HepG2 (cell line): Measurements from ENCODE around the gene ZFP69. TPM values are rescaled to one million over a fixed set of nuclear protein-coding genes. Genes with fewer than 3 reads are reported as not detected.

Experiments
- ATAC-seq: fragments of 200-7000 bp; cut with Tn5 transposase; 3 replicates; pipeline ENCODE4 v1.9.1; 2020; ENCODE audit warnings: mild to moderate bottlenecking, moderate library complexity
- BruUV-seq: library from RNA; stranded (reverse); fragments of 400-500 nt; replicated peaks from 2 replicates; lab custom pipeline; 2021; lab: Mats Ljungman, UMichigan
- CTCF ChIA-PET: fragments of 300-600 bp; formaldehyde crosslinking; extraction: SDS; loops from one replicate; lab custom pipeline; 2021; ENCODE audit warnings: low total read pairs, inconsistent platforms, low intra/inter-chr PET ratio; lab: Yijun Ruan, JAX
- POLR2A ChIA-PET: fragments of 350-600 bp; sonication (Branson Sonifier 250); formaldehyde crosslinking; loops from one replicate; lab custom pipeline; 2020; ENCODE audit warnings: antibody characterized with exemption, inconsistent platforms; lab: Yijun Ruan, JAX
- DNase-seq: peaks from one replicate; pipeline ENCODE4 v3.0.0-alpha.2; 2015; ENCODE audit warnings: low spot score
- FAIRE-seq: peaks from 3 replicates; lab custom pipeline; 2011; peaks lifted over from hg19 to GRCh38; lab: Jason Lieb, UNC
- H2AFZ ChIP-seq: one replicate; pipeline ENCODE4 v1.6.1; 2011; ENCODE audit warnings: low read length, inconsistent platforms
- H3K27ac ChIP-seq: fragments of 300-600 bp; 3 replicates; pipeline ENCODE4 v1.8.0; 2011; ENCODE audit warnings: mixed run types, mild to moderate bottlenecking, mixed read lengths, low read length, inconsistent platforms; ENCODE audit not compliant: insufficient read depth; ENCODE audit errors: extremely low read length
- H3K27me3 ChIP-seq, 2 experiments: fragments of 200-600 bp in 1 of 2; 2 replicates in 1 of 2; 3 replicates in 1 of 2; pipeline versions ENCODE4 v1.6.0 to v1.8.0; 2011; ENCODE audit warnings: low read length in 2 of 2, mild to moderate bottlenecking in 2 of 2, moderate library complexity in 2 of 2, inconsistent platforms in 1 of 2; ENCODE audit not compliant: insufficient read depth in 2 of 2, control insufficient read depth in 1 of 2
- H3K36me3 ChIP-seq, 2 experiments: fragments of 200-600 bp in 1 of 2; replicated peaks in 1 of 2; 2 replicates in 1 of 2; 3 replicates in 1 of 2; pipeline versions ENCODE4 v1.5.1 to v1.8.0; 2011; ENCODE audit warnings: low read length in 2 of 2, inconsistent platforms in 1 of 2; ENCODE audit not compliant: insufficient read depth in 2 of 2, control insufficient read depth in 1 of 2
- H3K4me1 ChIP-seq: 2 replicates; pipeline ENCODE4 v1.5.1; 2012; ENCODE audit warnings: low read length, inconsistent platforms; ENCODE audit not compliant: insufficient read depth
- H3K4me2 ChIP-seq: 2 replicates; pipeline ENCODE4 v1.6.0; 2011; ENCODE audit warnings: low read depth, low read length, inconsistent platforms
- H3K4me3 ChIP-seq, 3 experiments: fragments of 200-600 bp in 1 of 3; sonication (generic), shearing (Covaris generic) in 1 of 3; replicated peaks in 1 of 3; 2 replicates each; pipeline ENCODE4 v1.5.1; 2011 to 2016; ENCODE audit warnings: low read length in 3 of 3, inconsistent platforms in 2 of 3, low read depth in 2 of 3, mild to moderate bottlenecking in 2 of 3, control low read depth in 1 of 3, mixed read lengths in 1 of 3; ENCODE audit not compliant: insufficient read depth in 1 of 3
- H3K79me2 ChIP-seq: one replicate; pipeline ENCODE4 v1.6.1; 2011; ENCODE audit warnings: low read length, inconsistent platforms; ENCODE audit not compliant: insufficient read depth
- H3K9ac ChIP-seq: 2 replicates; pipeline ENCODE4 v1.6.0; 2011; ENCODE audit warnings: mild to moderate bottlenecking, low read depth, low read length, inconsistent platforms; ENCODE audit not compliant: insufficient read depth
- H3K9me3 ChIP-seq: 2 replicates; pipeline ENCODE4 v1.5.1; 2012; ENCODE audit warnings: mild to moderate bottlenecking, low read length
- H4K20me1 ChIP-seq: 2 replicates; pipeline ENCODE4 v1.6.0; 2011; ENCODE audit warnings: inconsistent platforms, mild to moderate bottlenecking, low read length, moderate library complexity; ENCODE audit not compliant: insufficient read depth
- RXRB ChIP-seq: IDR thresholded peaks from 2 replicates; pipeline ENCODE4 v1.6.1; 2016; ENCODE audit warnings: borderline replicate concordance, missing genetic modification reagents, missing compliant biosample characterization
- SCMH1 ChIP-seq: sonication (generic); formaldehyde crosslinking; IDR thresholded peaks from 2 replicates; pipeline ENCODE4 v1.9.0; 2021; ENCODE audit warnings: missing genetic modification reagents, mild to moderate bottlenecking, borderline replicate concordance
- SOX5 ChIP-seq: IDR thresholded peaks from 2 replicates; pipeline ENCODE4 v1.6.1; 2016; ENCODE audit warnings: borderline replicate concordance
- WGBS: methylation state at CpG from one replicate; pipeline ENCODE4 v1.1.6; 2017; ENCODE audit warnings: low lambda C conversion rate; 5-methylcytosine and 5-hydroxymethylcytosine counted together
- in situ Hi-C: cut with HindIII; loops from 2 replicates; pipeline ENCODE4 v1.10.0; 2017; ENCODE audit warnings: low pct_unique_long_range_greater_than_20kb; ENCODE audit not compliant: extremely low pct_ligation_motif_present
- intact Hi-C: fragments of 100-400 bp; cut with micrococcal nuclease; formaldehyde crosslinking; loops from one replicate; pipeline ENCODE4 v1.10.0; 2022; ENCODE audit not compliant: unreplicated experiment
- polyA plus RNA-seq, 8 experiments: library from polyadenylated mRNA; depleted of rRNA in 3 of 8; stranded (reverse) in 7 of 8; unstranded in 1 of 8; fragments of >200 nt; fragmentation: Illumina TruSeq in 4 of 8; extraction: Trizol in 4 of 8; gene quantifications; 2 replicates each; pipeline versions ENCODE4 v1.2.1 to v1.2.3, GENCODE V29; 2011 to 2016; ENCODE audit warnings: low read depth in 4 of 8, missing spikeins in 1 of 8, mixed read lengths in 1 of 8; ENCODE audit not compliant: insufficient read depth in 1 of 8
- total RNA-seq, 5 experiments: library from RNA; depleted of rRNA; stranded (reverse); fragments of >200 nt; fragmentation: Illumina TruSeq; extraction: Trizol; gene quantifications; 2 replicates each; pipeline ENCODE4 v1.2.3, GENCODE V29; 2016; ENCODE audit warnings: low read depth in 1 of 5
- TF ChIP-seq, protein P1 (sequence below): sonication (generic); formaldehyde crosslinking; IDR thresholded peaks from 2 replicates; pipeline ENCODE4 v1.5.0; 2020; ENCODE audit warnings: mild to moderate bottlenecking, missing genetic modification reagents
- TF ChIP-seq, protein P2 (sequence below): sonication (generic); formaldehyde crosslinking; IDR thresholded peaks from 2 replicates; pipeline ENCODE4 v1.4.0; 2020; ENCODE audit warnings: missing genetic modification reagents

ZFP69 gene
- total and polyA plus RNA-seq, 2 of the 13 experiments (the other 11 are each of a cell fraction or from before 2014, with no cell fraction given) = 2.6 to 5.6 TPM

DNA sequence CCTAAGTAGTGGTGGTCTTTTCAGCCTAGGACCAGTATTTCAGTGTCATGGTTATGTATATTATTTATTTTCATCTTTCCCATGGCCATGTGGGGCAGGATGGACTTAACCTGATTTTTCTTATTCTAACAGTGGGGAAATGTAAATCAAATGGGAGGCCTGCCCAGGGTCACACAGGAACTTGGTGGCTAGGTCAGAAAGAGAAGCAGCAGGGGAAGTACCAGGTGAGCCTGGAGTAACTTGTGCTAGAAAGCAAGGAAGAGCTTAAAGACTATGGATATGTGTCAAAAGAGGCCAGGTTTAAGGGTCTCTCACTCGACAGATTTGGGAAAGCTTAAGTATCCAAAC lies 25.9 kb upstream of the ZFP69 start:
- DNase-seq (no peak), ATAC-seq (no peak), FAIRE-seq (no peak)
- Histone ChIP-seq H3K4me1 (peaks cover 26% of the 10 kb centered on the region), H4K20me1 (no peaks in the 10 kb centered on the region), H3K36me3 (peaks cover 3 to 24% of the 10 kb centered on the region in 2 experiments; a peak in 3 of 5 replicates), H3K9me3 (peaks cover 28% of the 10 kb centered on the region), H3K4me2 (peak overlapping the region; percentile 78), H3K9ac (peak overlapping the region; percentile 83), H2AFZ (peak overlapping the region; percentile 52), H3K79me2 (peaks cover 20% of the 10 kb centered on the region), H3K4me3 (peak overlapping the region; percentile 73 to 87 (median 86)), H3K27ac (peak overlapping the region; percentile 78), H3K27me3 (no peaks in the 10 kb centered on the region; a peak in 2 of 5 replicates)
- WGBS = 29% methylated on average over 1 of the region's 1 CpG
- CTCF ChIA-PET = no interaction called here
- intact Hi-C loops (loop anchor here (2.0 kb wide), 1 partner anchor 30 kb away; no protein-coding TSS in a partner anchor), in situ Hi-C loops (no loop called here)
- POLR2A ChIA-PET = interaction anchor here (0.9 to 1.7 kb wide), 3 partner anchors 30 to 80 kb away, joined by 3 to 21 read pairs (median 5); partner anchors contain the start of genes EXO5 and ZNF684
- TF ChIP-seq RXRB (CRISPR knock-in tag) (0 out of 2 replicates have a peak, but pooled peaks have one; percentile 7), SCMH1 (no peak), SOX5 (0 out of 2 replicates have a peak, but pooled peaks have one; percentile 3)
- TF ChIP-seq, protein P1, sequence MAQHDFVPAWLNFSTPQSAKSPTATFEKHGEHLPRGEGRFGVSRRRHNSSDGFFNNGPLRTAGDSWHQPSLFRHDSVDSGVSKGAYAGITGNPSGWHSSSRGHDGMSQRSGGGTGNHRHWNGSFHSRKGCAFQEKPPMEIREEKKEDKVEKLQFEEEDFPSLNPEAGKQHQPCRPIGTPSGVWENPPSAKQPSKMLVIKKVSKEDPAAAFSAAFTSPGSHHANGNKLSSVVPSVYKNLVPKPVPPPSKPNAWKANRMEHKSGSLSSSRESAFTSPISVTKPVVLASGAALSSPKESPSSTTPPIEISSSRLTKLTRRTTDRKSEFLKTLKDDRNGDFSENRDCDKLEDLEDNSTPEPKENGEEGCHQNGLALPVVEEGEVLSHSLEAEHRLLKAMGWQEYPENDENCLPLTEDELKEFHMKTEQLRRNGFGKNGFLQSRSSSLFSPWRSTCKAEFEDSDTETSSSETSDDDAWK (CRISPR knock-in tag) = no peak
- TF ChIP-seq, protein P2, sequence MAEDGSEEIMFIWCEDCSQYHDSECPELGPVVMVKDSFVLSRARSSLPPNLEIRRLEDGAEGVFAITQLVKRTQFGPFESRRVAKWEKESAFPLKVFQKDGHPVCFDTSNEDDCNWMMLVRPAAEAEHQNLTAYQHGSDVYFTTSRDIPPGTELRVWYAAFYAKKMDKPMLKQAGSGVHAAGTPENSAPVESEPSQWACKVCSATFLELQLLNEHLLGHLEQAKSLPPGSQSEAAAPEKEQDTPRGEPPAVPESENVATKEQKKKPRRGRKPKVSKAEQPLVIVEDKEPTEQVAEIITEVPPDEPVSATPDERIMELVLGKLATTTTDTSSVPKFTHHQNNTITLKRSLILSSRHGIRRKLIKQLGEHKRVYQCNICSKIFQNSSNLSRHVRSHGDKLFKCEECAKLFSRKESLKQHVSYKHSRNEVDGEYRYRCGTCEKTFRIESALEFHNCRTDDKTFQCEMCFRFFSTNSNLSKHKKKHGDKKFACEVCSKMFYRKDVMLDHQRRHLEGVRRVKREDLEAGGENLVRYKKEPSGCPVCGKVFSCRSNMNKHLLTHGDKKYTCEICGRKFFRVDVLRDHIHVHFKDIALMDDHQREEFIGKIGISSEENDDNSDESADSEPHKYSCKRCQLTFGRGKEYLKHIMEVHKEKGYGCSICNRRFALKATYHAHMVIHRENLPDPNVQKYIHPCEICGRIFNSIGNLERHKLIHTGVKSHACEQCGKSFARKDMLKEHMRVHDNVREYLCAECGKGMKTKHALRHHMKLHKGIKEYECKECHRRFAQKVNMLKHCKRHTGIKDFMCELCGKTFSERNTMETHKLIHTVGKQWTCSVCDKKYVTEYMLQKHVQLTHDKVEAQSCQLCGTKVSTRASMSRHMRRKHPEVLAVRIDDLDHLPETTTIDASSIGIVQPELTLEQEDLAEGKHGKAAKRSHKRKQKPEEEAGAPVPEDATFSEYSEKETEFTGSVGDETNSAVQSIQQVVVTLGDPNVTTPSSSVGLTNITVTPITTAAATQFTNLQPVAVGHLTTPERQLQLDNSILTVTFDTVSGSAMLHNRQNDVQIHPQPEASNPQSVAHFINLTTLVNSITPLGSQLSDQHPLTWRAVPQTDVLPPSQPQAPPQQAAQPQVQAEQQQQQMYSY (CRISPR knock-in tag) = no peak
- no TSS peak for BruUV-seq
